Kidney tubule cell (primary cell): ENCODE measurements around the gene CFAP45.

Source experiments
- DNase-seq: peaks from one replicate; pipeline ENCODE4 v3.0.0-alpha.2; 2018; ENCODE audit warnings: low spot score

The CFAP45 gene

DNA sequence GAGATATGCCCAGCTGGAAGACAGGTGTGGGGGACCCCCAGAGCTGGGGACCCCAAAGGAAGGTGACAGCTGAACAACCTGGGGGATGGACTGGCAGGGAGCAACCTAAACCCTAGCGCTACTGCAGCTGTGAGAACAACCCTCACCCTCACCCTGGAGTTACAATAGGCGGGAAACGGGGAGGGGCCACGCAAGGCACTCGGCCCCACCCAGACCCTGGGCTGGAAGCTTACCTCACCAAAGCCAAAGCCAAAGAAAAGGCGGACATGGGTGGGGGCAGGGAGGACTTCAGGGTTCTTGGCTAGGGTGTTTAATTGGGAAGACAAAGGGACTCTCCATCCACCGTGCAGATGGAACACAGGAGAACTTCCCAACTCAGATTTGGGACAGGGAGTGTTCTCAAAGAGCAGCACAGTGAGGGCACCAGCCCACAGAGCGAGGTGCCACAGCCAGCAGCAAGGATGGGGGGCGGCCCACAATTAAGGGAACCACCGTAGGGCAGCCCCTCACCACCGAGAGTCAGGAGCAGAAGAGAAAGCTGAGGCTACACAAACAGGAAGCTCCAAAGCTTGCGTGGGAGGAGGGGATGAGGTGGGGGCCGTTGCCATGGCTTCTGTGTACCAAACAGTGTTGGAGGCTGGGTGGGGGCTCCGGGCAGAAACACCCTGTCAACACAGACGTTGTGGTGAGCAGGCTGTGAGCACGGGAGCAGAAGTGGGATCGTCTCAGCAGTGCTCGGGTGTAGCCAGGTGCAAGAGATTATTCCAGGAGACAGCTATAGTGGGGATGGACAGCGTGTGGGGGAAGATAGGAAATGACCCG is 23.4 kb upstream of the CFAP45 start:
- peak; percentile 88 for DNase-seq

DNA sequence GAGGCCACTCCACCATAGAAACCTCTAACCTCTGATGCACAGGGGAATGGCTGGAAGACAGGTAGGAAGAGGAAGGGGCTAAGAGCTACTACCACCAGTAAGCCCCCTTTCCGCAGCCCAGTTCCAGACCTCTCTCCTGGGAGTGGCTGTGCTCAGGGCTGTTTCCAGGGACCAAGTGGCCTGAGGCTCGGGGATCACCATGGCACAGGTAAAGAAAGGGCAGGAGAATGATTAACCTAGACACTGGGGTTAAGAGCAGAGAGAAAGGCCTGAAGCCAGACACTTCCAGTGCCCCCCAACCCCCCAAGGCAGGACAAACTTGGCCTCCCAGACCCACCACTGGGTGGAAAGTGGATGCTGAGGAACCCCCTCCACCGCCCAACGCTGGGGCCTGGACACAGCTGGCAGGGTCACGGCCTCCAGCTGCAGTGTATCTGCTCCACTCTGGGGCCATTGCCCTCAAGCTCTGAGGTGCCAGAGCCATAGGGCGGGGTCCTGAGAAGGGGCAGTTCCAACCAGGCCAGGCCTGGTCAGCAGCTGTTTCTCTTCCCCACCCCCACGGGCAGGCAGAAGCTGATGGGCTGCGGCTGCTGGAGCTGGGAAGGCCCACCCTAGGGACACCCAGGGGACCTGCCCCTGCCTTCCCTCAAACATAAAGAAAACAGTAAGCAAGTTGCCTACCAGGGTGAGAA is 22.7 kb upstream of the CFAP45 start:
- peak; percentile 42 for DNase-seq

DNA sequence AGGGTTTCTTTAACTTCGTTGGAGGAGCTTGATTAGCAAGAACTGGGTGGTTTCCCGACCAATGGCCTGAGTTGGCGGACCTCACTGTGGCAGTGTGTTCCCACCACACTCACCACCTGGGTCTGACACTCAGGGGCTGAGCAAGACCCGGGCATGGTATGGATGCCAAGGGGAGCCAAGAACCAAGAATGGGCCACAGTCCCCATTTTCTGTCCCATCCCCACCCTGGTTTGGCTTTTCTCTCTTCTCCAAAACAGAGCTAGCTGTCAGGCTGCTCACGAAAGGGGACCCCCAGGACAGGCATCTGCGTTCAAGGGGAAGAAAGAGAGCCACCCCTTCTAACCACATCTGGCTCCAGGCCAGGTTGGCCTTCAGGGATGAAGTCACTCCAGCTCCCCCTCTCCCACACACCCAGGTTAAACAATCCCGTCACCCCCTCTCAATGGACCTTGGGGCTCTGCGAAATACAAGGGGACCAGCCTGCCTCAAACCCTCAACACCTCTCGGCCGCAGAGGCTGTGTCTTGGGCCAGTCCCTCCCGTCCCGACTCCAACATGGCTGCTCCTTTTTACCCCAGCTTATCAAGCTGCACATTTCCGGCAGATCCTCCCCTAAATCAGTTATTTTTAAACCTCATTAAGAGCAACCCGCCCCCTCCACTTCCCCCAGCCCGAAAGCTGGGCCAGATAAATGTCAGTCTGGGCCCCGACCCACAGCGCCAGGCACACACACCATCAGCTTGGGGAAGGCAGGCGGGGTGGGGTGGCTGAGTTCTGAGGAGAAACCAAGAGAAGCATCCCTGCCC is 21.9 kb upstream of the CFAP45 start:
- peak; percentile 28 for DNase-seq

GRCh38 chr1:159921251-159921650 is 21.3 kb upstream of the CFAP45 start:
- DNase-seq = no peak

- DNase-seq = no peak
These were observed 20.7 kb upstream of the CFAP45 start for GRCh38 chr1:159920651-159921050.

- no peak for DNase-seq
These were observed 20.2 kb upstream of the CFAP45 start for GRCh38 chr1:159920202-159920601.

GRCh38 chr1:159919236-159919865 is 19.4 kb upstream of the CFAP45 start:
- no peak for DNase-seq

DNA sequence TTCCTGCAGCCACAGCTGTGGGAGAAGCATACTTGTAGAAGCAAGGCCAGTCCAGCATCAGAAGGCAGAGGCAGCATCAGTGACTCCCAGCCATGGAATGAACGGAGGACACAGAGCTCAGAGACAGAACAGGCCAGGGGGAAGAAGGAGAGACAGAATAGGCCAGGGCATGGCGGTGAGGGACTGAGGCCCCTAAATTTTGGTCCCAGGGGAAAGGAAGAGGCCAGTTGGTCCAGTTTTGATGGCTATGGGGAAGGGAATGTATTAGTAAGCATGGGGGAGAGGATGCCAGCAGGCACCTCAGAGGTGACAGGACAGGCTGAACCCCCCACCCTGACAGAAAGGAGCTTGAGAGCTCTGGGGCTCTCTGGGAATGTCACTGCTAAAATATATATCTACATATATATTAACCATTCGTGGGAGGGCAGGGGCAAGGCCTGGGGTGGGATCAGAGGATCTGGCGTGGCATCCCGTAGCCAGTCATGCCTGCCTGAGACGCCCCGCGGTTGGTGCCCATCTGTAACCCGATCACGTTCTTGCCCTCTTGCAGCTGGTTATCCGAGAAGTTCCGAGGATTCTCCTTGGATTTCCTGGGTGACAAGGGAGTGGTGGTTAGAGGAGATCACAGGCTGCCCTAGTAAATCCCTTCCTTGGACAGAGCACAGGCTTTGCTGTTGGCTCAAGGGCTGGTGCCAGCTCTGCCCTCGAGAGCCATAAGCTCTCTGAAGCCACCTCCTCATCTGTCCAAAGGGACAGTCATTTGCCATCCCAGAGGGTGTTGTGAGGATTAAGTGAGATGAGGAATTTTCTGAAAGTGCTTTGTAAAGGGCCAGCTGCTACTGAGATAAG is 18.6 kb upstream of the CFAP45 start:
- DNase-seq = no peak

- DNase-seq = no peak
These were observed 17.8 kb upstream of the CFAP45 start for GRCh38 chr1:159917533-159918351.

- peak; percentile 84 for DNase-seq
These were observed 16.5 kb upstream of the CFAP45 start for GRCh38 chr1:159916242-159917051.

DNA sequence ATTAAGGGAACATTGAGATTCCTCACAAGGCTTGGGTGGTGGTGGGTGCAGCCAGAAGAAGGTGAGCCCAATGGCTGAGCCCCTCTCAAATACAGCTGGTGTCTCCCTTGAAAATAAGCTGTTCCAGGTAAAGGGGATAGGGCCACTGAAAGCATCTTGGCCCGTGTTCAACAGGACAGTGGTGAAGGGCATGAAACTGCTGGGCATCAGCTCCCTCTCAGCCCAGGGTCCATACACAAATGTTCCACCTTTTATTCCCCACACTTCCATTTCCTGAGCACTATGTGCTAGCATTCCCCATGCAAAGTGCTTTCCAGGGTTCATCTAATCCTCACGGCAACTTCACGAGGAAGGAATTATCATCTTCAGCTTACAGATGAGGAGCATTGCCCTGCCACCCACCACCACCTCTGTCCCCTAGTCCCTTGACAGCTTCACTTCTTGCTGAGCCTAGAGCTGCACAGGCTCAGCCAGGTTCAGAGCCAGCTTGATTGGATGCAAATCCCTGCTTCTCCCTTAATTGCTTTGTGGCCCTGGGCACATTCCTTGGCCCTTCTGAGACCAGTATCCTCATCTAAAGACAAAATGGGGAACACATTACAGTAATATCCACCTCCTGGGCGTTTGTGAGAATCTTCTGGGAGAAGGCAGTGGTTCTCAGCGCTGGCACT is 15.7 kb upstream of the CFAP45 start:
- no peak for DNase-seq

DNA sequence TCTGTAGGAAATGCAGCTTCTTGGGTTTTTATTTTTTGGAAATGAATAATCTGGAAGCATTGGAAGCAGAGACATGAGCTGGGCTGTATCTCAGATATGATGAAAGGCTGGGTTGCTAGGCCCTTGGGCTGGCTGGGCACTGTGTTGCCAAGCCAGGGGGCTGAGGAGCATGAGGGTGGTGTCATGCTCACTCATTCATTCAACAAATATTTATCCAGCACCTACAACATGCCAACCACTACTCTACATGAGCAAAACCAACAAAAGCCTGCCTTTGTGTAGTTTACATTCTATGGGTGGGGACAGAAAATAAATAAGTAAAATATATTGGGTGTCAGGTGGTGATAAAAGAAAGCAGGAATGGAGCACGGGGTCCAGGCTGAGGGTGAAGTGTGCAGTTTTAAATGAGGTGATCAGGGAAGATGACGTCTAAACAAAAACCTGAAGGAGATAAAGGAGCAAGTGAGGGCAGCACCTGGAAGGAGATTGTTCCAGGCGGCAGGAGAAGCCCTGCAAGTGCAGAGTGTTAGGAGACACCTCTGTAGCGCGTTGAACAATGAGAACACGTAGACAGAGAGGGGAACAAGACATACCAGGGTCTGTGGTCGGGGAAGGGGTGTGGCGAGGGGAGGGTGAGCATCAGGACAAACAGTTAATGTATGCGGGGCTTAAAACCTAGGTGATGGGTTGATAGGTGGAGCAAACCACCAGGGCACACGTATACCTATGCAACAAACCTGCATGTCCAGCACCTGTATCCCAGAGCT is 14.5 kb upstream of the CFAP45 start:
- DNase-seq = peak; percentile 43

GRCh38 chr1:159913451-159914192 is 13.7 kb upstream of the CFAP45 start:
- peak; percentile 47 for DNase-seq

DNA sequence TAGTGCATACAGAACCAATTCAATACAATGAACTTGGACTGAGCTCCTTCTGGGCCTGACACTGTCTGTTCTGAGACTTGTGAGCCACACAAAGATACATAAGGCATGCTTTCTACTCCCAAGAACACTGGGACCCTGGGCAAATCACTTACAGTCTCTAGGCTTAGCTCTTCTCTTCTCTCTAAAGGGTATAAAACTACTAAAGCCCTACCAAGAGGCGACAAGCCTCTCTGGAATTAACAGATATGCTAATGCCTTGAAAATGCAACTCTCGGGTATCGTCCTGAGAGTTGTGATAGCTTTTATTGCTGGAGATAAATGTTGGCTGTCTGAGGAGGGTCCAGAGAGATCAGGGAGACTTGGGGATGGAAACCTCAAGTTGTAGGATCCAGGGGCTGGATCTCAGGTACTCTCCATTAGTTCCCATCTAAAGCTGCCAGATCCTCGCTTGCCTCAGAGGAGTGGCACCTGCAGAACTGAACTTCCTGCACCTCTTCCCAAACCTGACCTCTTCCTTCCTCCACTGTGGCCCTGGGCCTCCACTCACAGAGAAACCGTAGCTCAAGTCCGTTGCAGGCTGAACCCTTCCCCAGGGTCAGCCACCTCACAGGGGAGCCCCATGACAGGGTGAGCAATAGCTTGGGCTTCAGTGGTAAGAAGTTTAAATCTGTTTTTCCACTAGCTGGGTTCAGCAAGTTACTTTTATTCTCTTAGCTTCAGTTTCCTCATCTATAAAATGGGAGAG is 11.5 kb upstream of the CFAP45 start:
- no peak for DNase-seq

GRCh38 chr1:159908031-159908940 is 8.3 kb upstream of the CFAP45 start:
- no peak for DNase-seq

DNA sequence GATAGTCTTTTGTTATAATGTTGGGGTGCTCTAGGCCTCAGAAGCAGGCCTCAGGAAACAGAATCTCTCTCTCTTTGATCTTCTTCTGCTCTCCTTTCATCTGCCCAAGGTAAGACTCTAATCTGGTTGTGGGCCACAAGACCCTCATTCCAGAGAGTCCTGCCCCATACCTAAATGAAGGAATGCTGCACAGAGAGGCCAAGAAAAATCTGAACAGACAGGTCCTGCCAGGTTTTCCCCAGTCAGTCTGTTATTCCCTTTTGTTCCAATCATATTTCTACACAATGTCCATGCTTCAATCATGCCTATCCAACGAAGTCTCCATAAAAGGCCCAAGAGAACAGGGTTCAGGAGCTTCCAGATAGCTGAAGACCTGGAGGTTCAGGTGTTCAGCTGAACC is 7.0 kb upstream of the CFAP45 start:
- no peak for DNase-seq
